Liver (tissue), 3 donors: ENCODE data around the gene NT5C2.
A peak's percentile ranks its signal among the peaks of the same experiment; 100 is the strongest.

Experiments used
- HNF4A ChIP-seq, 2 donors: conservative IDR thresholded peaks; 2 replicates each; pipeline ENCODE4 v1.6.1; 2016; ENCODE audit warnings: antibody characterized with exemption in 2 of 2, mild to moderate bottlenecking in 2 of 2
- HNF4G ChIP-seq: IDR thresholded peaks from 2 replicates; pipeline ENCODE4 v1.6.1; 2016; ENCODE audit warnings: antibody characterized with exemption
- JUND ChIP-seq, 2 donors: IDR thresholded peaks; 2 replicates each; pipeline ENCODE4 v1.6.1; 2016; ENCODE audit warnings: antibody characterized with exemption in 2 of 2
- RAD21 ChIP-seq, 2 donors: IDR thresholded peaks; 2 replicates each; pipeline ENCODE4 v1.6.1; 2016; ENCODE audit warnings: antibody characterized with exemption in 2 of 2, mild to moderate bottlenecking in 2 of 2
- TF ChIP-seq, protein P1 (sequence below): IDR thresholded peaks from 2 replicates; pipeline ENCODE4 v1.6.1; 2016; ENCODE audit warnings: antibody characterized with exemption
- TF ChIP-seq, protein P2 (sequence below): fragments of 150-350 bp; IDR thresholded peaks from 2 replicates; pipeline ENCODE4 v1.5.1; 2017; ENCODE audit warnings: improper control_type of control experiment, low read depth, low read length; ENCODE audit not compliant: missing input control
- TF ChIP-seq, protein P3 (sequence below): IDR thresholded peaks from 2 replicates; pipeline ENCODE4 v1.6.1; 2016; ENCODE audit warnings: antibody characterized with exemption
- donor health status: healthy.
- donor health status: healthy.

DNA sequence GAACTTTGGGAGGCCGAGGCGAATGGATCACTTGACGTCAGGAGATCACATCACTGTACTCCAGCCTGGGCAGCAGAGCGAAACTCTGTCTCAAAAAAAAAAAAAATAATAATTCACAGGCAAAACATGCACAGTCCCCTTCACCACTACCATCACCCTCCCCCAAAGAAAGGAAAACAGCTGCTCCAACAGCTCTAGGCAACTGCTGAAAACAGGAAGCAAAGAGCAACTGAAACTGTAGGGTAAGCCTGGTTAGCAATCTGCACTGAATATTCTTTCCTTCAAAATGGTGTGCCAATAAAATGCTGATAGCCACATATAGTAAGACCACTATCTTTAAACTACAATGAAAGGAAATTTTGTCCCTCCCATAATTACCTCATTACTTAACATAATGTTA, 11.8 kb downstream of the NT5C2 start:
- TF ChIP-seq, protein P1, sequence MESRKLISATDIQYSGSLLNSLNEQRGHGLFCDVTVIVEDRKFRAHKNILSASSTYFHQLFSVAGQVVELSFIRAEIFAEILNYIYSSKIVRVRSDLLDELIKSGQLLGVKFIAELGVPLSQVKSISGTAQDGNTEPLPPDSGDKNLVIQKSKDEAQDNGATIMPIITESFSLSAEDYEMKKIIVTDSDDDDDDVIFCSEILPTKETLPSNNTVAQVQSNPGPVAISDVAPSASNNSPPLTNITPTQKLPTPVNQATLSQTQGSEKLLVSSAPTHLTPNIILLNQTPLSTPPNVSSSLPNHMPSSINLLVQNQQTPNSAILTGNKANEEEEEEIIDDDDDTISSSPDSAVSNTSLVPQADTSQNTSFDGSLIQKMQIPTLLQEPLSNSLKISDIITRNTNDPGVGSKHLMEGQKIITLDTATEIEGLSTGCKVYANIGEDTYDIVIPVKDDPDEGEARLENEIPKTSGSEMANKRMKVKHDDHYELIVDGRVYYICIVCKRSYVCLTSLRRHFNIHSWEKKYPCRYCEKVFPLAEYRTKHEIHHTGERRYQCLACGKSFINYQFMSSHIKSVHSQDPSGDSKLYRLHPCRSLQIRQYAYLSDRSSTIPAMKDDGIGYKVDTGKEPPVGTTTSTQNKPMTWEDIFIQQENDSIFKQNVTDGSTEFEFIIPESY, result no peak
- TF ChIP-seq, protein P2, sequence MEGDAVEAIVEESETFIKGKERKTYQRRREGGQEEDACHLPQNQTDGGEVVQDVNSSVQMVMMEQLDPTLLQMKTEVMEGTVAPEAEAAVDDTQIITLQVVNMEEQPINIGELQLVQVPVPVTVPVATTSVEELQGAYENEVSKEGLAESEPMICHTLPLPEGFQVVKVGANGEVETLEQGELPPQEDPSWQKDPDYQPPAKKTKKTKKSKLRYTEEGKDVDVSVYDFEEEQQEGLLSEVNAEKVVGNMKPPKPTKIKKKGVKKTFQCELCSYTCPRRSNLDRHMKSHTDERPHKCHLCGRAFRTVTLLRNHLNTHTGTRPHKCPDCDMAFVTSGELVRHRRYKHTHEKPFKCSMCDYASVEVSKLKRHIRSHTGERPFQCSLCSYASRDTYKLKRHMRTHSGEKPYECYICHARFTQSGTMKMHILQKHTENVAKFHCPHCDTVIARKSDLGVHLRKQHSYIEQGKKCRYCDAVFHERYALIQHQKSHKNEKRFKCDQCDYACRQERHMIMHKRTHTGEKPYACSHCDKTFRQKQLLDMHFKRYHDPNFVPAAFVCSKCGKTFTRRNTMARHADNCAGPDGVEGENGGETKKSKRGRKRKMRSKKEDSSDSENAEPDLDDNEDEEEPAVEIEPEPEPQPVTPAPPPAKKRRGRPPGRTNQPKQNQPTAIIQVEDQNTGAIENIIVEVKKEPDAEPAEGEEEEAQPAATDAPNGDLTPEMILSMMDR, result no peak
- TF ChIP-seq HNF4A (conservative IDR thresholded peaks at IDR 0.05) (no peak), HNF4G (no peak), RAD21 (IDR thresholded peaks at IDR 0.05) (peak in 1 of 2 donors; percentile 16), JUND (IDR thresholded peaks at IDR 0.05) (no peak)
- TF ChIP-seq, protein P3, sequence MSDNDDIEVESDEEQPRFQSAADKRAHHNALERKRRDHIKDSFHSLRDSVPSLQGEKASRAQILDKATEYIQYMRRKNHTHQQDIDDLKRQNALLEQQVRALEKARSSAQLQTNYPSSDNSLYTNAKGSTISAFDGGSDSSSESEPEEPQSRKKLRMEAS, result no peak
